ENCODE data around the gene FTL. TPM values are rescaled to one million over a fixed set of nuclear protein-coding genes. Genes with fewer than 3 reads are reported as not detected.
A peak's percentile ranks its signal among the peaks of the same experiment; 100 is the strongest.

FTL gene
- total and polyA plus RNA-seq, 12 donors = 450 to 3,518 (median 747) TPM

GRCh38 chr19:48964205-48965039 is 687 bp upstream of the FTL start:
- peaks cover 0 to 38% (median 20%) of the 10 kb centered on the region in 9 donors for H3K36me3 ChIP-seq
- H3K4me3 ChIP-seq = peak overlapping the region in 9 of 10 donors; percentile 68 to 100 (median 89)
- H3K9me3 ChIP-seq = no peaks in the 10 kb centered on the region
- 25 to 29% methylated on average over 19 of the region's 19 CpGs for WGBS, 2 donors
- H3K4me1 ChIP-seq = peaks cover 15 to 63% (median 53%) of the 10 kb centered on the region in 9 donors
- H3K27ac ChIP-seq = peak overlapping the region; percentile 72 to 96 (median 89)
- DNase-seq (no peak), ATAC-seq (peak in 1 of 8 donors; percentile 1)
- no peaks in the 10 kb centered on the region for H3K27me3 ChIP-seq
- no peak for TF ChIP-seq CTCF (IDR thresholded peaks at IDR 0.05)
- intact Hi-C loops (cut with DNase I) = loop anchor here in 8 of 10 donors (1.0 to 10.0 kb wide), 10 partner anchors 64 to 330 kb away; partner anchors contain the start of genes PPP1R15A (in 5 of the 8), CA11 (in 2 of the 8), DBP (in 2 of the 8) and NUCB1 (in 1 of the 8)

DNA sequence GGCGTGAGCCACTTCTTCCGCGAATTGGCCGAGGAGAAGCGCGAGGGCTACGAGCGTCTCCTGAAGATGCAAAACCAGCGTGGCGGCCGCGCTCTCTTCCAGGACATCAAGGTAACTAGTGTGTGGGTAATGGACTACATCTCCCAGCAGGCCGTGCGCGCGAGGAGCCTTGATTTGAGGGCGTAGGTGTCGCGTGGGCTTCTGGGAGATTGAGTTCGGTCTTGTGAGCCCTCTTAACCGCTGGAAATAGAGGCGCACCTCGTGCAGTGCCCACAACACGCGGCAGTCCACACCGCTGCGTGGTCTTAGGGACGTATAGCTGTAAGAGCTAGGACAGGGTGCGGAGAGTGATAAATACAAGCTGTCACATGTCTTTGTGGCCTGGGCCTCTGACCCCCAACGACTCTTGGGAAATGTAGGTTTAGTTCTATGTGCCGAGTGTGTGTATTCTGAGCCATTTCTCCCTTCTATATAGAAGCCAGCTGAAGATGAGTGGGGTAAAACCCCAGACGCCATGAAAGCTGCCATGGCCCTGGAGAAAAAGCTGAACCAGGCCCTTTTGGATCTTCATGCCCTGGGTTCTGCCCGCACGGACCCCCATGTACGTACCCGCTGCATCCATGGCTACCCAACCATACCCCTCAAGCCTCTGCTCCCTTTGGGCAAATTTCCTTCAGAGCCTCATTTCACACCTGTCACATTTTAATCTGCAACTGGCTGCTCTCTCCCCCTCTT is 864 bp downstream of the FTL start:
- DNase-seq (peak; percentile 86 to 90), ATAC-seq (peak; percentile 48 to 78 (median 69))
- Histone ChIP-seq H3K27me3 (no peaks in the 10 kb centered on the region), H3K36me3 (peaks cover 0 to 54% (median 33%) of the 10 kb centered on the region in 9 donors), H3K4me3 (peak overlapping the region; percentile 65 to 100 (median 88)), H3K9me3 (no peaks in the 10 kb centered on the region), H3K4me1 (peaks cover 15 to 69% (median 61%) of the 10 kb centered on the region in 9 donors), H3K27ac (peak overlapping the region; percentile 84 to 96 (median 89))
- TF ChIP-seq CTCF (IDR thresholded peaks at IDR 0.05) = no peak
- intact Hi-C loops (cut with DNase I) = loop anchor here in 8 of 10 donors (1.0 to 10.0 kb wide), 10 partner anchors 66 to 331 kb away; partner anchors contain the start of genes PPP1R15A (in 5 of the 8), CA11 (in 2 of the 8), DBP (in 2 of the 8) and NUCB1 (in 1 of the 8)
- 13 to 15% methylated on average over 36 of the region's 36 CpGs for WGBS, 2 donors

GRCh38 chr19:48966541-48967345 is 1.6 kb downstream of the FTL start:
- no peaks in the 10 kb centered on the region for H3K27me3 ChIP-seq
- ATAC-seq = no peak
- peaks cover 0 to 60% (median 34%) of the 10 kb centered on the region in 9 donors for H3K36me3 ChIP-seq
- H3K27ac ChIP-seq = peak overlapping the region in 9 of 10 donors; percentile 84 to 96 (median 91)
- TF ChIP-seq CTCF (IDR thresholded peaks at IDR 0.05) = no peak
- 83 to 89% methylated on average over 10 of the region's 10 CpGs for WGBS, 2 donors
- H3K4me1 ChIP-seq = peaks cover 15 to 75% (median 63%) of the 10 kb centered on the region in 9 donors
- DNase-seq = no peak
- intact Hi-C loops (cut with DNase I) = loop anchor here in 7 of 10 donors (5.0 to 10.0 kb wide), 7 partner anchors 89 to 332 kb away; partner anchors contain the start of genes PPP1R15A (in 4 of the 7), CA11 (in 2 of the 7) and DBP (in 2 of the 7)
- H3K9me3 ChIP-seq = no peaks in the 10 kb centered on the region
- peak overlapping the region; percentile 65 to 100 (median 88) for H3K4me3 ChIP-seq
